GM21447 (cell line): ENCODE results near the gene ANKRD44.

Experiments
- ATAC-seq: cut with Tn5 transposase; IDR thresholded peaks from one replicate; pipeline ENCODE4 v1.9.1; 2021; ENCODE audit not compliant: unreplicated experiment

The ANKRD44 gene

GRCh38 chr2:197293252-197294007 is 17.1 kb downstream of the ANKRD44 start:
- peak; percentile 38 for ATAC-seq

DNA sequence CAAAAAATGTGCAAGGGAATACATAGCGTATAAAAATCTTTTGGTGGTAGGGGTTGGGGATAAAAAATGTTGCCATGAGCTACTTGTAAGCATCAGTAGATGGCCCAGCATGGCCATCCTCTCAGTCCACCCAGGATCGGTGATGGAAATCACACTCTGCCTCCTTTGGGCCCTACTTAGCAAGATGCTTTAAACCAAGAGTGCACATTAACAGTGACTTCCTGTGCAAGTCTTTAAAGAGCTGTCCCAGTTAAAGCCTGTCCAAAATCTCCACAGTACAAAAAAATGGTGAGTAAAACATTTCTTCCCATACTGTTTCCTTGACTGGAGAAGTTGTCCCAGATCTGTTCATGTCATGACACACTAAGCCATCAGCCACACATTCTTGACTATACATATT is 18.0 kb downstream of the ANKRD44 start:
- peak; percentile 39 for ATAC-seq

GRCh38 chr2:197287596-197287932 is 23.0 kb downstream of the ANKRD44 start:
- ATAC-seq: peak; percentile 8

DNA sequence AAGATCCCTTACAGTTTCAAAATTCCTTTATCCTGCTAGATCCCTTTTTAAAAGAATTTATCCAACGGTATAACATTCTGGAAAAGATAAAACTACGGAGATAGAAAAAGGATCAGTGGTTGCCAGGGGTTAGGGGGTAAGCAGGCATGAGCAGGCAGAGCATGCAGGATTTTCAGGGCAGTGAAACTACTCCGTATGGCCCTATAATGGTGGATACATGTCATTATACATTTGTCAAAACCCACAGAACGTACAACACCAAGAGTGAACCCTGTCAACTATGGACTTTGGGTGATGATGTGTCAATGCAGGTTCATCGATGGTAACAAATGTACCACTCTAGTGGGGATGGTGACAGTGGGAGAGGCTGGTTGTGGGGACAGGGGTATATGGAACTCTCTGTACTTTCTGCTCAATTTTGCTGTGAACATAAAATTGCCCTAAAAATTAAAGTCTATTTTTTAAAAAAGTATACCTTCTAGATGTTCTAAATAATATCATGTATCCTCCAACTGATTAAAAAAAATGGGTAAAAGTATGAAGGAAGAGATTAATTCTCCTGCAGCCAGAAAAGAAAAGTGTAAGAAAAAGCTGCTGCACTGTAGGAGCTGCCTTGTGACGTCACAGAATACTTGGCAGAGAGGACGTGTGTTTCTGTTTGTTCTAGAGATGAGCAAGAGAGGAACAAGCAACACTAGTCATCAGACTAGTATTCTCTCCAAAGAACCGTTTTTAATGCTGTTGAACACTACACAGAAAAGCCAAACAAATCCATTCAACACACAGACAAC is 23.6 kb downstream of the ANKRD44 start:
- ATAC-seq: peak; percentile 93

GRCh38 chr2:197285361-197285760 is 25.2 kb downstream of the ANKRD44 start:
- no peak for ATAC-seq

GRCh38 chr2:197284956-197285355 is 25.6 kb downstream of the ANKRD44 start:
- no peak for ATAC-seq

DNA sequence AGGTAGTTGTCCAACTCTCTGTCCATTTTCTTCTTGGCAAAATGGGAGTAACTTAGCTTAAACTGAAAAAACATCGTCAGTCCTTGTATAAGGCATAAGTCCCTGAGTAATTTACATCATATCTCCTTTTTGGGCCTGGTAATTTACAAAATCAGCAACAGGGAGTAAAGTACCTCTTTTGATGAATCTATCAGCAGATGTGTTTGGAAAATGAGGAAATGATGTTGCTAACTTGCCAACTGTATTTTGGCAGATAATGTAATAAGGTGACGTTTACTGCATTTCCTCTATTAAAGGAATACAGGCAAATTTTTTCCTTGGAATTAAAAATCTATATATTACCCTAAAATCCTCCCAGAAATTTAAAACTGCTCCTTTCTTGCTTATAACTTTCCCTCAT is 29.2 kb downstream of the ANKRD44 start:
- ATAC-seq: no peak

DNA sequence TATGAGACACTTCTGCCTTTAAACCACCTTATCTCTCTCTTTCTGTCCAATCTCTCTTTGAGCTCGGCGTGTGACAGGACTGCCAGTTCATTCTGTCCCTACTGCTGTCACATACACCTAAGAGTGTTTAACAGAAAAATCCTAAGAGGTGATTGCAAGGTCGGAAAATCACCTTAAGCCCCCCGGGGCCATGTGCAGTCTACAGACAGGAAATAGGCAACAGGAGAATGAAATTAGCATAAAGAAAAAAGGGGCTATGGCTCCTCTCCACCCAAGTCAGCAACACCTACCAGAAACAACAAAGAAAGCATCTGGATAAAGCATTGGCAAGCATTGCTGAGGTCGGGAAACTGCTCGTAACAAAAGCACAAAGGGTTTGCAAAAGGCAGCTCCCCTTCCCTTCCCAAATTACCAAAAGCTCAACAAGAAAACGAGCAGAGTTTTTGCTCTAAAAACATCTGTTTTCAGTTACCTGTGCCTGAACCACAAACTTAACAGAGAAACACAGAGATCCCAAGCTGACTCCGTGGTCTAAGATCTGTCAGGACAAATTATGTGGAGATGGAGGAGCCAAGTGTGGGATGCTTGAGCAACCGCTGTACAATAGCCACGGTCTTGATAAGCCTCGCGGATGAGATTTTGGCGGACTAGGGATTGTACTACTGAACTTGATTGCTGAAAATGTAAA is 30.4 kb downstream of the ANKRD44 start:
- ATAC-seq: no peak

- no peak for ATAC-seq
These were observed 31.5 kb downstream of the ANKRD44 start for GRCh38 chr2:197278799-197279763.

DNA sequence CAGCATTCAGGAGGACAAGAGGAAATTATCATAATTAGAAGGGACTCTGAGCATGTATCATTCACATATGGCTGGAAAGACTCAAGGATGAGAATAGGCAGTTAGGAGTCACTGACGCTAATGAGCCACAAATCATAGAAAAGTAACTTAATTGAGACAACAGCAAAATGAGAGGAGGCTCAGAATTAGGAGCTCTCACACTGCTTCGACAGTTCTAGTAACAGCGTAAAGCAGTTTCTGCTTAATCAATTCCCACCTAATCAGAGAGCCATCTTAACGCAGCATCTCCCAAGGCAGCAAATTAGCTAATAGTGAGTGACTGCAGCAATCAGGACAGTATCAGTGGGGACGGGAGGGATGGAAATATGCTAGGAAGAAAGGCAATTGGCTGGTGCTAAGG is 32.8 kb downstream of the ANKRD44 start:
- no peak for ATAC-seq

DNA sequence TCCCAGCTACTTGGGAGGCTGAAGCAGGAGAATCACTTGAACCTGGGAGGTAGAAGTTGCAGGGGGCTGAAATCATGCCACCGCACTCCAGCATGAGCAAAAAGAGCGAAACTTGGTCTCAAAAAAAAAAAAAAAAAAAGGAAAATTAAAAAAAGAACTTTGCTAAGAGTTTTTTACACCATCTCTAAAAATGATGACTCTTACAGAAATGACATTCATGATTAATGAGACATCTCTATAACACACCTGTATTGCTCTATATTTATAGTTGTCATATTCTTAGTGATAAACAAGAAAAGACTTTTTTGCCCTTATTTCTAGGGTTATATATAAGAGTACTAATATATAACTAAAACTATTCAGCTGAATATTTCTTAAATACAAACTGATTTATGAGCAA is 34.4 kb downstream of the ANKRD44 start:
- ATAC-seq: no peak

DNA sequence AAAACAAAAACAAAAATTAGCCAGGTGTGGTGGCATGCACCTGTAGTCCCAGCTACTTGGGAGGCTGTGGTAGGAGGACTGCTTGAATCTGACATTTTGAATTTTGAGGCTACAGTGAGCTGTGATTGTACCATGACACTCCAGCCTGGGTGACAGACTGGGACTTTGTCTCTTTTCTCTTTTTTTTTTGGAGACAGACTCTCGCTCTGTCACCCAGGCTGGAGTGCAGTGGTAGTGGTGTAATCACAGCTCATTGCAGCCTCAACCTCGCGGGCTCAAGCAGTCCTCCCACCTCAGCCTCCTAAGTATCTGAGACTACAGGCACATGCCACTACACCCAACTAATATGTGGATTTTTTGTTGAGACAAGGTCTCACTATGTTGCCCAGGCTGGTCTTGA is 35.6 kb downstream of the ANKRD44 start:
- no peak for ATAC-seq

DNA sequence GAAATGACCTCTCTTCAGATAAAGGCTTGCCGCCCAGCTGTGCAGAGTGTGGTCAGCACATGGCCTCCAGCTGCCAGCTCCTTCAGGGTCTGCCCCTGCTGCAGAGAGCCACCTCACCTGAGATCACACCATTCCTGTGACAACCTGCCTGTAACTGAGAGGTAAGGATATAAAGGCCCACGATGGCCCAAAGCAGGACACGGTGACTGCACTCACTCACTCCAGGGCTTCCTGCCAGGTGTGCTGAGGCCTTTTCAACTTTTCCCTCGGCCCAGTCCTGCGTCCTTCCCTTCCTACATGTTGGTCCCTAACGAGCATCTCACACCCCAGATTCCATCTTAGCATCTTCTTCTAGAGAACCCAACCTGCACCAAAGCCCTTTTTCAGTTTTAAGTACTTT is 36.2 kb downstream of the ANKRD44 start:
- ATAC-seq: no peak

DNA sequence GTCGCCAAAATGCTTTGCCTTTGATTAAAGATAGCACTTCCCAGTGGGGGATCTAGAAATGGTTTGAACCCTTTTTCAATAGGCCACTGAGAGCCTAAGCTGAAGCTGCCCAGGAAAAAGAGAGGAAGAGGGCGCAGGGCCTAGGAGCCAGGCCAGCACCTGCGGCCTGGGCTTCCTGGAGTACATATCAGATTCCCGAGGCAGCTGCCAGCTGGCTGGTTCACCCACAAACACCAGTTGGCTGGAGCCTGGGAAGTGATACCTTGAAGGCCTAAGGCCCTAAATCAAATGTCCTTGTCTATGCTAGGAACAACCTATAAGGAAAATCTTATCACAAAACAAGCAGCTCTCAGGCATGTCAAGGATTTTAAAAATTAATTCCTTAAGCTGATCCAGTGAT is 37.1 kb downstream of the ANKRD44 start:
- no peak for ATAC-seq

DNA sequence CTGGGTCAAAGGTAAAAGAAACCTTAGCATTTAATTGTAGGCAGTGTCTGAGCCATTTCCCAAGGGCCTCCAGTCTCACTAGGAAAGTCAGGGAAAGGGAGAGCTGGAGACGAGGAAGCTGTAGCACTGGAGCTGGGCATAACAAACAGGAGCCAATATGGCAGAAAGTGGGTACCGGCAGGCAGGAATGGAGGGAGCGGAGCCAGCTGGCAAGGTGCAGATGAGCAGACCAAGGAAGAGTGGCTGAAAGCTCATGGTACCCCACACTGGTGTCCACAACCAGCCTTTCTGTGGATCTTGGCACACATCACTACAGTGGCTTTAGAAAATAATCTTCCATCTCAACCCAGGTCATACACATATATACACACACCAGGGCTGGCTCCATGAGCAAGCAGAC is 40.0 kb downstream of the ANKRD44 start:
- no peak for ATAC-seq

DNA sequence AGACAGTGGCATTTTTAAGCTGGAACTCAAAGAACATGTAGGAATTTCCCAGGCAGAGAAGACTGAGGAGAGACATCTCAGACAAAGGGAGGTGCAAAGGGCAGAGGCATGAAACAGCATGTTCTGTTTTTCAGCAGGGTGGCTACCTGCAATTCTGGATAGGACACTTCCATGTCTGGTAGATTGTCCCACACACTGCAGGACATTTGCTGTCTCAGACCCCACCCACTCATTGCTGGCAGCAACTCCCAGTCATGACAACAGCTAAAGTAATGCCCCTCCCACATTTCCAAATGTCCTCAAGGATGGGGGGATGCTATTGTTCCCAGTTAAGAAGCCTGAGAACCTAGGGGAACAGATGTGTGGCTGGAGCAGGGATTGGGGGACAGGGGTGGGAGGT is 40.8 kb downstream of the ANKRD44 start:
- ATAC-seq: no peak

- no peak for ATAC-seq
These were observed 41.6 kb downstream of the ANKRD44 start for GRCh38 chr2:197268786-197269584.

- ATAC-seq: no peak
These were observed 44.1 kb downstream of the ANKRD44 start for GRCh38 chr2:197266477-197266876.

DNA sequence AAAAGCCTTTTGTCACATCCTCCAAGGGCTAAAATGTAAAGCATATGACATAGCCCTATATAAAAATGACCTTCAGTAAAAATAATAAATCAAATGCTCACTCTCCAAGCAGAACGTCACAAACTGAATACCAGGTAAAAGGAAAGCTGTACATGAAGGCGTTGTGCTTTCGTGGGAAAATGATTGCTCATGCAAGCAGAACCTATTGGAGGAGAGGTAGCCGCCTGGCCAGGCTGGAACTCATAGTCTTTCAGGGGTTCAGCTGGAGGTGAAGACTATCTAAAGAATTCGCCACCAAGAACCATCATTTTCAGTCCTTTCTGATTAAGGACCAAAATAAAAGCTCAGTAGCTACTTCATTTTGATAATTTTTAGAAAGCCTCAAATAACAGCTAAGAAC is 44.7 kb downstream of the ANKRD44 start:
- no peak for ATAC-seq

GRCh38 chr2:197265036-197265435 is 45.5 kb downstream of the ANKRD44 start:
- ATAC-seq: no peak
